Measurements from ENCODE around the gene SP4. TPM values are rescaled to one million over a fixed set of nuclear protein-coding genes. Genes with fewer than 3 reads are reported as not detected.

The SP4 gene
- total RNA-seq, 2 experiments from 2014 or later, result 22.3 to 23.6 TPM

DNA sequence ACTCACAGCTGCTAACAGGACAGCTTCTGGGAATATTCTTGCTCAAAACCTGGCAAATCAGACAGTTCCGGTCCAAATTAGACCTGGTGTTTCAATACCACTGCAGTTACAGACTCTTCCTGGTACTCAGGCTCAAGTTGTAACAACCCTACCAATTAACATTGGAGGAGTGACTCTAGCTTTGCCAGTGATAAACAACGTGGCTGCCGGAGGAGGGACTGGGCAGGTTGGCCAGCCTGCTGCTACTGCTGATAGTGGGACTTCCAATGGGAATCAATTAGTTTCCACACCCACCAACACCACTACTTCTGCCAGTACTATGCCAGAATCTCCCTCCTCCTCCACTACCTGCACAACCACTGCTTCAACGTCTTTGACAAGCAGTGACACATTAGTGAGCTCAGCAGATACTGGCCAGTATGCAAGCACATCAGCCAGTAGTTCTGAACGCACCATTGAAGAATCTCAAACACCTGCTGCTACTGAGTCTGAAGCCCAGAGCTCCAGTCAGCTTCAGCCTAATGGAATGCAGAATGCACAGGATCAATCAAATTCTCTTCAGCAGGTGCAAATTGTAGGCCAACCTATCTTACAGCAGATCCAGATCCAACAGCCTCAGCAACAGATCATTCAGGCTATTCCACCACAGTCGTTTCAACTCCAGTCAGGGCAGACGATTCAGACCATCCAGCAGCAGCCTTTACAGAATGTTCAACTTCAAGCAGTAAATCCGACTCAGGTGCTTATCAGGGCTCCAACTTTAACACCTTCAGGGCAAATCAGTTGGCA, 2.1 kb downstream of the SP4 start:
- TF ChIP-seq, protein P1, sequence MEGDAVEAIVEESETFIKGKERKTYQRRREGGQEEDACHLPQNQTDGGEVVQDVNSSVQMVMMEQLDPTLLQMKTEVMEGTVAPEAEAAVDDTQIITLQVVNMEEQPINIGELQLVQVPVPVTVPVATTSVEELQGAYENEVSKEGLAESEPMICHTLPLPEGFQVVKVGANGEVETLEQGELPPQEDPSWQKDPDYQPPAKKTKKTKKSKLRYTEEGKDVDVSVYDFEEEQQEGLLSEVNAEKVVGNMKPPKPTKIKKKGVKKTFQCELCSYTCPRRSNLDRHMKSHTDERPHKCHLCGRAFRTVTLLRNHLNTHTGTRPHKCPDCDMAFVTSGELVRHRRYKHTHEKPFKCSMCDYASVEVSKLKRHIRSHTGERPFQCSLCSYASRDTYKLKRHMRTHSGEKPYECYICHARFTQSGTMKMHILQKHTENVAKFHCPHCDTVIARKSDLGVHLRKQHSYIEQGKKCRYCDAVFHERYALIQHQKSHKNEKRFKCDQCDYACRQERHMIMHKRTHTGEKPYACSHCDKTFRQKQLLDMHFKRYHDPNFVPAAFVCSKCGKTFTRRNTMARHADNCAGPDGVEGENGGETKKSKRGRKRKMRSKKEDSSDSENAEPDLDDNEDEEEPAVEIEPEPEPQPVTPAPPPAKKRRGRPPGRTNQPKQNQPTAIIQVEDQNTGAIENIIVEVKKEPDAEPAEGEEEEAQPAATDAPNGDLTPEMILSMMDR (IDR thresholded peaks at IDR 0.05), result no peak
- Mint-ChIP-seq H3K9me3 (no peaks in the 10 kb centered on the region), H3K27me3 (no peaks in the 10 kb centered on the region), H3K4me3 (peak overlapping the region; percentile 100), H3K4me1 (ENCODE audit: low read depth) (peaks cover 57% of the 10 kb centered on the region), H3K36me3 (ENCODE audit: low read depth) (peaks cover 45% of the 10 kb centered on the region), H3K27ac (peak overlapping the region; percentile 0)
- ChIA-PET CTCF (interaction anchor here (1.0 to 2.0 kb wide), 5 partner anchors 11 to 176 kb away, joined by 3 to 5 read pairs (median 4); no protein-coding TSS in a partner anchor), POLR2A (interaction anchor here (0.7 kb wide), 1 partner anchor 11 kb away, joined by 3 read pairs; no protein-coding TSS in a partner anchor)
- DNase-seq, result no peak
- no peak for ATAC-seq
- intact Hi-C loops (cut with micrococcal nuclease), result loop anchor here (5.0 to 10.0 kb wide), 2 partner anchors 78 to 165 kb away; no protein-coding TSS in a partner anchor

DNA sequence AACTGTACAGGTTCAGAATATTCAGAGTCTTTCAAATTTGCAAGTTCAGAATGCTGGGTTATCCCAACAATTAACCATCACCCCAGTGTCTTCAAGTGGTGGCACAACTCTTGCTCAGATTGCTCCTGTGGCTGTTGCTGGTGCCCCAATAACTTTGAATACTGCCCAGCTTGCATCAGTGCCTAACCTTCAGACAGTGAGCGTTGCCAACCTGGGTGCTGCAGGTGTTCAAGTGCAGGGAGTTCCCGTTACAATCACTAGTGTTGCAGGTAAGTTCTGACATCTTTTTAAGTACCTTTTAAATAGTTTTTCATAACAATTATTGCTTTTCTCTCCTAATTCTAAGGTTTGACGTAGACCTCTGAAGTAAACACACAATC, 2.7 kb downstream of the SP4 start:
- no peaks in the 10 kb centered on the region for H3K9me3 Mint-ChIP-seq
- TF ChIP-seq, protein P1 (IDR thresholded peaks at IDR 0.05), result no peak
- intact Hi-C loops (cut with micrococcal nuclease), result no loop called here
- H3K27me3 Mint-ChIP-seq, result no peaks in the 10 kb centered on the region
- peaks cover 46% of the 10 kb centered on the region for H3K36me3 Mint-ChIP-seq (ENCODE audit: low read depth)
- no peak for ATAC-seq
- H3K27ac Mint-ChIP-seq, result no peak overlapping the region
- ChIA-PET CTCF (interaction anchor here (1.0 to 2.0 kb wide), 6 partner anchors 22 to 177 kb away, joined by 3 to 5 read pairs (median 4); no protein-coding TSS in a partner anchor), POLR2A (no interaction called here)
- DNase-seq, result no peak
- H3K4me3 Mint-ChIP-seq, result peak overlapping the region; percentile 100
- peaks cover 59% of the 10 kb centered on the region for H3K4me1 Mint-ChIP-seq (ENCODE audit: low read depth)

DNA sequence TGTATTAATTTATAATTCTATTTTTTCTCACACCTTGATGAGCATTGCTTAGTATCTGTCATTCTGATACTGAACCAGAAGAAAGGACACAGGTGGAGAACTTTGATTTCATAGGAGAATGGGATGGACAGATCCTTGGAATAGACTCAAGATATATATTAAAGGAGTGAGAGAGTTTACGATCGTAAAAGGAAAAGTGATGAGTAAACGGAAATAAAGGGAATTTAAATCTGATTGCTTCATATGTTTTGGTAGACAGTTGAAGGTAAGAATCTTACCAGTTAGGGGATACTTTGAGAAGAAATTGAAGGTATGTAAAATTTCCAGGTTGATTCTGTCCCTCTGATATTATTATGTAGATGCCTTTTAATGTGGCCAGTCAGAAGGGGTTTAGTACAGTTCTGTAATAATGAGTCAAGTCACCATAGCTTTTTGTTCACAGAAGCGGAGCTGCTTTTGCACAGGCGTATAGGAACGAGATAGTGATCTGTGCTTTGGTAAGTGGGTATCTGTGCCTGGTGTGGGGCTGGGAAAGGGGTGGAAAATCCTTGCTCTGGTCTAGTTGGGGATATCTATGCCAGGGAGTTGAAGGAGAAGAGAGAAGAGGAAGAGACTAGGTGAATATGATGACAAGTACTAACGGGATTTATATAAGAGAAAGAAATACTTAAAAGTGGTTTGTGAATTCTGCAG, 15.4 kb downstream of the SP4 start:
- no peak for DNase-seq
- Mint-ChIP-seq H3K27me3 (no peaks in the 10 kb centered on the region), H3K4me1 (ENCODE audit: low read depth) (peaks cover 59% of the 10 kb centered on the region), H3K27ac (no peak overlapping the region), H3K4me3 (no peak overlapping the region), H3K9me3 (no peaks in the 10 kb centered on the region), H3K36me3 (ENCODE audit: low read depth) (peaks cover 47% of the 10 kb centered on the region)
- POLR2A ChIA-PET, result interaction anchor here (2.0 kb wide), 1 partner anchor 10 kb away, joined by 6 read pairs; no protein-coding TSS in a partner anchor
- intact Hi-C loops (cut with micrococcal nuclease), result no loop called here
- CTCF ChIA-PET, result interaction anchor here (1.5 kb wide), 1 partner anchor 21 kb away, joined by 4 read pairs; no protein-coding TSS in a partner anchor
- no peak for ATAC-seq
- TF ChIP-seq, protein P1 (IDR thresholded peaks at IDR 0.05), result no peak

DNA sequence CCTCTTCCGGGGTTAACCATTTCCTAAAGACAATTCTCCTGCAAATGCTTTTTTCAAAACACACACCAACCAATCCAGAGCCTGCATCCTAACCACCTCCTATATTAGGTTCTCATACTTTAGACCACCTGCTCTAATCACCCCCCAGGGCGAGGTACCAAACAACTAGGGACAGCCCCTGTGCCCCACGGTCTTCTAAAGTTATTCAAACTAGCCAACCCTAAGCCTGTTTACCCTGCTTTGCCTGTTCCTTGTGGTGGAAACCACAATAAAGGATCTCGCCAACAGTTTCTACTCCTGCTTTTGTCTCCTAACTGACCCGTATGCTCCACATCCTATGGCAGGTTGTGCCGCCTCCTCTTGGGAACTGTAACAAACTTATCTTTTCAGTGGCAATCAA, 21.1 kb downstream of the SP4 start:
- H3K4me3 Mint-ChIP-seq, result no peak overlapping the region
- TF ChIP-seq, protein P1 (IDR thresholded peaks at IDR 0.05), result no peak
- CTCF ChIA-PET, result no interaction called here
- no peak overlapping the region for H3K27ac Mint-ChIP-seq
- H3K9me3 Mint-ChIP-seq, result peaks cover 16% of the 10 kb centered on the region
- H3K36me3 Mint-ChIP-seq (ENCODE audit: low read depth), result peaks cover 49% of the 10 kb centered on the region
- H3K4me1 Mint-ChIP-seq (ENCODE audit: low read depth), result peaks cover 44% of the 10 kb centered on the region
- POLR2A ChIA-PET, result no interaction called here
- intact Hi-C loops (cut with micrococcal nuclease), result no loop called here
- ATAC-seq (no peak), DNase-seq (no peak)
- no peaks in the 10 kb centered on the region for H3K27me3 Mint-ChIP-seq
